Fibroblast of villous mesenchyme (primary cell): ENCODE data around the gene SHC4. TPM values are rescaled to one million over a fixed set of nuclear protein-coding genes. Genes with fewer than 3 reads are reported as not detected.

Experiments used
- DNase-seq: peaks from one replicate; pipeline ENCODE4 v3.0.0-alpha.2; 2010; ENCODE audit warnings: low read depth
- H3K4me3 ChIP-seq: 2 replicates; pipeline ENCODE4 v1.5.1; 2011; ENCODE audit warnings: low read depth, mild to moderate bottlenecking, low read length
- total RNA-seq: library from RNA; depleted of rRNA; stranded (reverse); fragments of >200 nt; gene quantifications from 2 replicates; pipeline ENCODE4 v1.2.3, GENCODE V29; 2012
- TF ChIP-seq, protein P1 (sequence below): IDR thresholded peaks from 2 replicates; pipeline ENCODE4 v1.5.1; 2012; ENCODE audit warnings: low read depth, mild to moderate bottlenecking, low read length; ENCODE audit not compliant: insufficient read depth

The SHC4 gene
- total RNA-seq, 1 donor, result 3.5 TPM

- H3K4me3 ChIP-seq, result no peak overlapping the region
- TF ChIP-seq, protein P1, sequence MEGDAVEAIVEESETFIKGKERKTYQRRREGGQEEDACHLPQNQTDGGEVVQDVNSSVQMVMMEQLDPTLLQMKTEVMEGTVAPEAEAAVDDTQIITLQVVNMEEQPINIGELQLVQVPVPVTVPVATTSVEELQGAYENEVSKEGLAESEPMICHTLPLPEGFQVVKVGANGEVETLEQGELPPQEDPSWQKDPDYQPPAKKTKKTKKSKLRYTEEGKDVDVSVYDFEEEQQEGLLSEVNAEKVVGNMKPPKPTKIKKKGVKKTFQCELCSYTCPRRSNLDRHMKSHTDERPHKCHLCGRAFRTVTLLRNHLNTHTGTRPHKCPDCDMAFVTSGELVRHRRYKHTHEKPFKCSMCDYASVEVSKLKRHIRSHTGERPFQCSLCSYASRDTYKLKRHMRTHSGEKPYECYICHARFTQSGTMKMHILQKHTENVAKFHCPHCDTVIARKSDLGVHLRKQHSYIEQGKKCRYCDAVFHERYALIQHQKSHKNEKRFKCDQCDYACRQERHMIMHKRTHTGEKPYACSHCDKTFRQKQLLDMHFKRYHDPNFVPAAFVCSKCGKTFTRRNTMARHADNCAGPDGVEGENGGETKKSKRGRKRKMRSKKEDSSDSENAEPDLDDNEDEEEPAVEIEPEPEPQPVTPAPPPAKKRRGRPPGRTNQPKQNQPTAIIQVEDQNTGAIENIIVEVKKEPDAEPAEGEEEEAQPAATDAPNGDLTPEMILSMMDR, result no peak
- no peak for DNase-seq
Measured at GRCh38 chr15:48989170-48989569, 25.5 kb upstream of the SHC4 start.

- TF ChIP-seq, protein P1, result no peak
- no peak overlapping the region for H3K4me3 ChIP-seq
- DNase-seq, result no peak
Measured at GRCh38 chr15:48987142-48987541, 23.4 kb upstream of the SHC4 start.

DNA sequence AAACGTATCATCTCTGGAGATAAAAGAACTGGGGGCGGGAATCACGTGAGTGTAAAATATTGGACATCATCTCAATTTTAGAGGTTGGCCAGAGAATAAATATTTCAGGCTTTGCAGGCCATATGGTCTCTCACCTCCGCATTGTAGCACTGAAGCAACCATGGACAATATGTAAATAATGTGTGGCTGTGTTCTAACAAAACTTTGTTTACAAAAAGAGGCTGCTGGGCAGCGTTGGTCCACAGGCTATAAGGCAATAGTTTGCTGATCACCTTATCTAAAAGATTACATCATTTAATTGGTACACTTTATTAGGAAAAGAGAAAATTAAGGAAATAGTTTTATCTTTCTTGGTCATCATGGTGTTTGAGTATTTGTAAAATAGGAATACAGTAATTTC lies 22.5 kb upstream of the SHC4 start:
- DNase-seq, result no peak
- TF ChIP-seq, protein P1, result no peak

DNA sequence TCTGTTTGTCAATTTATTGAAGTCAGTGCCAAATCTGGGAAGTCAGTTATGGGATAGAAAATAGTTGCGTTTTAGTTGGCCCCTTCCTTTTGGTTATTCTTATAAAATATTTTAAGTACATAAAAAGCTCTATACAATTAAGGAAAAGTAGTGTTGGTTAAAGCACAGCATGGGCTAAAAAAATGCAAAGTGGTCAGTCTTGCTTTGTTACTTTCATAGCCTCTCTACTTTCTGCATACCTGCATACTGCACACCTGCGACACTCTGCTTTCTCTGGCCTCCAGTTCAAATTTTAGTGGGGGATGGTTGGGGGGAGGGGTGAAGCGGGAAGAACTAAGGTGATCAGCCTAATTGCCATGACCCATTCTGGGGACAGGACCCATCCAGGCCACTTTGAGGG lies 21.8 kb upstream of the SHC4 start:
- no peak for DNase-seq
- TF ChIP-seq, protein P1, result no peak
- no peak overlapping the region for H3K4me3 ChIP-seq

More for the DNA sequence above, 22.5 kb upstream of the SHC4 start:
- H3K4me3 ChIP-seq, result no peak overlapping the region

- H3K4me3 ChIP-seq, result no peak overlapping the region
- peak; percentile 28 for DNase-seq
- TF ChIP-seq, protein P1, result no peak
Measured at GRCh38 chr15:48984811-48985352, 21.2 kb upstream of the SHC4 start.

DNA sequence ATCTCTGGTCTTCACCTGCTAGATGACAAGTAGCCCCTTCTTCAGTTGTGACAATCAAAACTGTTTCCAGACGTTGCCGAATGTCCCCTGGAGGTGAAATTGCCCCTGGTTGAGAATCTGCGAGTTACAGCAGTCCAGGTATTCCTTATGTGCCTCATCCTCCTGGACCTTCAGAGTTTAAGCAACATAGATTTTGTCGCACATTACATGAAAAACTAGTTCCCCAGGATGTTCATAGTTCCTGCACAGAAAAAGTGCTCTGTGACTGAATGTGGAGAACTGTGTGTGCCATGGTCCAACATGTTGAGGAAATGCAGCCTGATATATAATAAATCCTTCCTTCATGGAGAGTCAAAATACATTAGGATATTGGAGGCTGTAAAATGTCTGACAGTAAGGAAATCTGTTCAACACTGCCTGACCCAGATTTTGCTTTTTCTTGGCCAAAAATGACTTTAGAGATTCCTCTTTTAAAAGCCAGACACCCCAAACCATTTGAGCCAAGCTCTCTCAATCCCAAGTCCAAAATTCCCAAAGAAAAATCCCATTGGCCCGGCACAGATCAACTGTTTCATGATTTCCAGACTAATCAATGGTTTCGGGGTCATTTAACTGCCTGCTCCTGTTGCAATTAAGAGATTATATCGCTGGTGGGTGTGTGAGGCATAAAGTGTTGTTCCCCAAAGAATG lies 20.4 kb upstream of the SHC4 start:
- DNase-seq, result no peak
- H3K4me3 ChIP-seq, result no peak overlapping the region
- TF ChIP-seq, protein P1, result no peak
